ENCODE measurements around the gene PTPRM. TPM values are rescaled to one million over a fixed set of nuclear protein-coding genes. Genes with fewer than 3 reads are reported as not detected.

PTPRM gene
- total and polyA plus RNA-seq, 2 of the 4 experiments (the other 2 are of a cell fraction): 28.3 to 51.2 TPM

- in situ Hi-C loops (cut with MboI; ENCODE audit: low sequenced_read_pairs) (no loop called here), dilution Hi-C loops (cut with HindIII; ENCODE audit: low sequenced_read_pairs, unreplicated experiment) (no loop called here), intact Hi-C loops (cut with micrococcal nuclease) (no loop called here)
- no peak overlapping the region for H2BK15ac ChIP-seq (ENCODE audit: low read depth, low read length)
- TF ChIP-seq ELK1 (IDR thresholded peaks at IDR 0.05; ENCODE audit: borderline replicate concordance, low read depth, low read length) (no peak), RCOR1 (IDR thresholded peaks at IDR 0.05; ENCODE audit: insufficient replicate concordance, low read length) (no peak), USF2 (IDR thresholded peaks at IDR 0.05; ENCODE audit: low read depth, low read length) (no peak), RFX5 (IDR thresholded peaks at IDR 0.05; ENCODE audit: low read depth, low read length) (no peak), POLR2A (IDR thresholded peaks at IDR 0.05; ENCODE audit: low read depth, low read length) (no peak)
- H3K27me3 ChIP-seq (ENCODE audit: control insufficient read depth, insufficient read depth, low read length): no peaks in the 10 kb centered on the region
- H3K4me2 ChIP-seq (ENCODE audit: low read depth, low read length): no peak overlapping the region
- no peak overlapping the region for H2BK20ac ChIP-seq (ENCODE audit: low read depth, low read length)
- DNase-seq (no peak), ATAC-seq (ENCODE audit: low read depth) (no peak)
- H3K9ac ChIP-seq (ENCODE audit: low read depth, low read length): no peak overlapping the region
- no peak overlapping the region for H2AK9ac ChIP-seq (replicated peaks; ENCODE audit: low read depth, low read length, poor library complexity)
- ChIA-PET CTCF (no interaction called here), POLR2A (ENCODE audit: unreplicated experiment) (no interaction called here)
- H4K20me1 ChIP-seq (ENCODE audit: insufficient read depth, low read length): peaks cover 6% of the 10 kb centered on the region
- H2AK5ac ChIP-seq (ENCODE audit: low read depth, low read length): no peak overlapping the region
- no peak overlapping the region for H3K23ac ChIP-seq (ENCODE audit: low read depth, low read length)
- no peaks in the 10 kb centered on the region for H3K4me1 ChIP-seq (ENCODE audit: control insufficient read depth, insufficient read depth, low read length)
- H2BK120ac ChIP-seq (ENCODE audit: low read depth, low read length): no peak overlapping the region
- H3K4me3 ChIP-seq (ENCODE audit: insufficient read depth, low read depth, low read length): no peak overlapping the region
- H3K4ac ChIP-seq (ENCODE audit: low read depth, low read length): no peak overlapping the region
- H2AFZ ChIP-seq (replicated peaks; ENCODE audit: low read length, poor library complexity): no peak overlapping the region
- WGBS, 2 experiments (ENCODE audit: extremely low coverage in 2 of 2, insufficient read length in 1 of 2): no CpG with 5 or more reads among the region's 1 CpG
- H3K27ac ChIP-seq (ENCODE audit: insufficient read depth, low read length): no peak overlapping the region
- no peak overlapping the region for H3K14ac ChIP-seq (replicated peaks; ENCODE audit: low read depth, low read length)
- no peak overlapping the region for H3K56ac ChIP-seq (ENCODE audit: extremely low read depth, insufficient read depth, low read length)
- H3K36me3 ChIP-seq (ENCODE audit: control insufficient read depth, insufficient read depth, low read length): no peaks in the 10 kb centered on the region
- no peak overlapping the region for H4K8ac ChIP-seq (ENCODE audit: low read depth in 2 of 2, low read length in 2 of 2)
- H3K9me1 ChIP-seq (ENCODE audit: insufficient read depth, low read length): no peaks in the 10 kb centered on the region
- no peak overlapping the region for H4K5ac ChIP-seq (ENCODE audit: low read depth, low read length)
- no peak overlapping the region for H3K18ac ChIP-seq (ENCODE audit: low read depth, low read length)
- BruUV-seq (replicated peaks): no TSS peak
- no peaks in the 10 kb centered on the region for H3K9me3 ChIP-seq (ENCODE audit: control insufficient read depth, insufficient read depth, low read length)
- H4K91ac ChIP-seq (ENCODE audit: insufficient read depth, low read depth, low read length): no peak overlapping the region
- no peak overlapping the region for H2BK5ac ChIP-seq (ENCODE audit: low read depth, low read length, poor library complexity, severe bottlenecking)
- H3K79me1 ChIP-seq (ENCODE audit: low read depth in 1 of 2, low read length in 2 of 2): peaks cover 7 to 10% of the 10 kb centered on the region in 2 experiments
Observed at GRCh38 chr18:7766817-7767216, 199.7 kb downstream of the PTPRM start.
